ENCODE data around the gene HAUS8. TPM values are rescaled to one million over a fixed set of nuclear protein-coding genes. Genes with fewer than 3 reads are reported as not detected.

HAUS8 gene
- total and polyA plus RNA-seq, 10 of the 15 experiments (the other 5 are each of a cell fraction or from before 2014, with no cell fraction given), result 22.7 to 43.9 (median 34.4) TPM

GRCh38 chr19:17088552-17088951 is 13.3 kb upstream of the HAUS8 start:
- H2AFZ ChIP-seq (ENCODE audit: control insufficient read depth, low read depth, low read length), result no peak overlapping the region
- H3K27me3 ChIP-seq (replicated peaks in 1 of 2; ENCODE audit: control insufficient read depth in 2 of 2, insufficient read depth in 2 of 2, low read length in 1 of 2), result no peaks in the 10 kb centered on the region
- in situ Hi-C loops (cut with MboI) (no loop called here), intact Hi-C loops (cut with micrococcal nuclease; ENCODE audit: unreplicated experiment) (no loop called here)
- FAIRE-seq, result no peak
- DNase-seq (ENCODE audit: low read depth, low spot score), result no peak
- H3K27ac ChIP-seq (ENCODE audit: control insufficient read depth, insufficient read depth), result no peak overlapping the region
- peaks cover 11% of the 10 kb centered on the region for H4K20me1 ChIP-seq (ENCODE audit: control insufficient read depth, insufficient read depth)
- H3K9ac ChIP-seq (ENCODE audit: control insufficient read depth, insufficient read depth, low read length), result no peak overlapping the region
- H3K4me3 ChIP-seq, result no peak overlapping the region
- CTCF ChIA-PET, result interaction anchor here (0.6 kb wide), 1 partner anchor 368 kb away, joined by 4 read pairs; no protein-coding TSS in a partner anchor
- SMC1A ChIA-PET (ENCODE audit: uncharacterized antibody, unreplicated experiment), result interaction anchor here (1.6 kb wide), 1 partner anchor 10 kb away, joined by 5 read pairs; no protein-coding TSS in a partner anchor
- RAD21 ChIA-PET (ENCODE audit: unreplicated experiment), result no interaction called here
- POLR2A ChIA-PET, result interaction anchor here (1.5 kb wide), 1 partner anchor 9 kb away, joined by 3 read pairs; no protein-coding TSS in a partner anchor
- H3K4me2 ChIP-seq (ENCODE audit: control insufficient read depth, insufficient read depth), result no peak overlapping the region
- no peak for ATAC-seq
- H3K79me2 ChIP-seq (ENCODE audit: control insufficient read depth, insufficient read depth, low read length), result peaks cover 92% of the 10 kb centered on the region
- peaks cover 31% of the 10 kb centered on the region for H3K4me1 ChIP-seq (ENCODE audit: control insufficient read depth, insufficient read depth, low read length)
- WGBS (ENCODE audit: insufficient coverage, insufficient replicate concordance, low lambda C conversion rate, missing lambda C conversion rate), result 97% methylated on average over 5 of the region's 5 CpGs
- no TSS peak for BruUV-seq (replicated peaks)
- TF ChIP-seq ZNF24 (IDR thresholded peaks at IDR 0.05) (no peak), KAT2A (conservative IDR thresholded peaks at IDR 0.05; ENCODE audit: control insufficient read depth, low read depth, low read length) (no peak), MXI1 (IDR thresholded peaks at IDR 0.05; ENCODE audit: low read depth, low read length) (no peak), CHD2 (IDR thresholded peaks at IDR 0.05; ENCODE audit: borderline replicate concordance, low read depth, low read length) (no peak), HCFC1 (IDR thresholded peaks at IDR 0.05; ENCODE audit: low read length) (no peak)
- H3K36me3 ChIP-seq (ENCODE audit: control insufficient read depth in 2 of 2, insufficient read depth in 2 of 2, low read length in 1 of 2), result peaks cover 18 to 24% of the 10 kb centered on the region in 2 experiments; a peak in 3 of 4 replicates
- H3K9me3 ChIP-seq (replicated peaks; ENCODE audit: control insufficient read depth, insufficient read depth, low read length), result no peaks in the 10 kb centered on the region

DNA sequence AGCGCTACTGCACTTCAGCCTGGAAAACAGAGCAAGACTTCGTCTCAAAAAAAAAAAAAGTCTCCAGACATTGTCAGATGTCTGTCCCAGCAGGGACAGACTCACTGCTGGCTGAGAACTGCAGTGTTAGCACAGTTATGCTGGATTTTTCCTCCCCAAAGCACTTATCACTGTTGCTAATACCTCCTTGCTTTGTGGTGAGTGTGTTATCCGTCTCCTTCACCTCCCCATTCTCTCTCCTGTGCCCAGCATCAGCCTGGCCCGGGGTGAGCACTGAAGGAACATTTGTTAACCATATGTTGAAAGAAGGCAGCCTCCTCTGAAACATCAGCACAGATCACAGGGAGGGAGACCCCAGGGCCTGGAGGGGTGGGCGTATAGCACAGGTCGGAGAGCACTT is 11.6 kb upstream of the HAUS8 start:
- ChIA-PET SMC1A (ENCODE audit: uncharacterized antibody, unreplicated experiment) (interaction anchor here (11.7 kb wide), 1 partner anchor 38 kb away, joined by 88 read pairs; no protein-coding TSS in a partner anchor), CTCF (interaction anchor here (0.9 kb wide), 1 partner anchor 197 kb away, joined by 4 read pairs; no protein-coding TSS in a partner anchor), RAD21 (ENCODE audit: unreplicated experiment) (no interaction called here), POLR2A (no interaction called here)
- WGBS (ENCODE audit: insufficient coverage, insufficient replicate concordance, low lambda C conversion rate, missing lambda C conversion rate), result 99% methylated on average over 6 of the region's 6 CpGs
- Histone ChIP-seq H3K79me2 (ENCODE audit: control insufficient read depth, insufficient read depth, low read length) (peaks cover 94% of the 10 kb centered on the region), H3K36me3 (ENCODE audit: control insufficient read depth in 2 of 2, insufficient read depth in 2 of 2, low read length in 1 of 2) (peaks cover 15 to 22% of the 10 kb centered on the region in 2 experiments; a peak in 3 of 4 replicates), H4K20me1 (ENCODE audit: control insufficient read depth, insufficient read depth) (peaks cover 17% of the 10 kb centered on the region), H3K27ac (ENCODE audit: control insufficient read depth, insufficient read depth) (no peak overlapping the region), H3K9me3 (replicated peaks; ENCODE audit: control insufficient read depth, insufficient read depth, low read length) (no peaks in the 10 kb centered on the region), H3K27me3 (replicated peaks in 1 of 2; ENCODE audit: control insufficient read depth in 2 of 2, insufficient read depth in 2 of 2, low read length in 1 of 2) (no peaks in the 10 kb centered on the region), H3K9ac (ENCODE audit: control insufficient read depth, insufficient read depth, low read length) (no peak overlapping the region), H3K4me3 (no peak overlapping the region), H3K4me1 (ENCODE audit: control insufficient read depth, insufficient read depth, low read length) (peaks cover 35% of the 10 kb centered on the region), H3K4me2 (ENCODE audit: control insufficient read depth, insufficient read depth) (no peak overlapping the region), H2AFZ (ENCODE audit: control insufficient read depth, low read depth, low read length) (no peak overlapping the region)
- in situ Hi-C loops (cut with MboI), result no loop called here
- FAIRE-seq, result no peak
- ATAC-seq, result no peak
- BruUV-seq (replicated peaks), result no TSS peak
- intact Hi-C loops (cut with micrococcal nuclease; ENCODE audit: unreplicated experiment), result no loop called here
- no peak for DNase-seq (ENCODE audit: low read depth, low spot score)
- TF ChIP-seq NFYB (IDR thresholded peaks at IDR 0.05; ENCODE audit: insufficient read depth, low read depth, low read length), result no peak
- TF ChIP-seq, protein P1, sequence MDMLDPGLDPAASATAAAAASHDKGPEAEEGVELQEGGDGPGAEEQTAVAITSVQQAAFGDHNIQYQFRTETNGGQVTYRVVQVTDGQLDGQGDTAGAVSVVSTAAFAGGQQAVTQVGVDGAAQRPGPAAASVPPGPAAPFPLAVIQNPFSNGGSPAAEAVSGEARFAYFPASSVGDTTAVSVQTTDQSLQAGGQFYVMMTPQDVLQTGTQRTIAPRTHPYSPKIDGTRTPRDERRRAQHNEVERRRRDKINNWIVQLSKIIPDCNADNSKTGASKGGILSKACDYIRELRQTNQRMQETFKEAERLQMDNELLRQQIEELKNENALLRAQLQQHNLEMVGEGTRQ (IDR thresholded peaks at IDR 0.05; ENCODE audit: borderline replicate concordance, low read depth, low read length), result no peak
- TF ChIP-seq SPI1 (IDR thresholded peaks at IDR 0.05; ENCODE audit: borderline replicate concordance, insufficient read depth, low read depth, low read length), result no peak
- TF ChIP-seq POLR2AphosphoS5 (IDR thresholded peaks at IDR 0.05; ENCODE audit: low read length), result no peak
